KMS-11 (cell line): ENCODE results near the gene LDAH.

ENCODE experiments used
- H2AFZ ChIP-seq: fragments of 200-600 bp; sonication (generic); 2 replicates; pipeline ENCODE4 v1.6.1; 2016; ENCODE audit warnings: antibody characterized with exemption, mixed run types, low read depth
- H3K27ac ChIP-seq: fragments of 200-600 bp; sonication (generic); 2 replicates; pipeline ENCODE4 v1.6.1; 2016; ENCODE audit warnings: mild to moderate bottlenecking, mixed run types
- H3K27me3 ChIP-seq: fragments of 200-600 bp; sonication (generic); 2 replicates; pipeline ENCODE4 v1.6.1; 2017; ENCODE audit warnings: mild to moderate bottlenecking, low read depth, mixed run types, moderate library complexity; ENCODE audit not compliant: insufficient read depth
- H3K36me3 ChIP-seq: fragments of 200-600 bp; sonication (generic); 2 replicates; pipeline ENCODE4 v1.6.1; 2017; ENCODE audit warnings: mild to moderate bottlenecking, mixed run types; ENCODE audit not compliant: insufficient read depth
- H3K4me1 ChIP-seq: fragments of 200-600 bp; sonication (generic); 2 replicates; pipeline ENCODE4 v1.6.1; 2016; ENCODE audit warnings: mild to moderate bottlenecking, low read depth, mixed run types; ENCODE audit not compliant: poor library complexity, severe bottlenecking
- H3K4me2 ChIP-seq: fragments of 200-600 bp; sonication (generic); 2 replicates; pipeline ENCODE4 v1.7.0; 2016; ENCODE audit warnings: mild to moderate bottlenecking, mixed run types
- H3K4me3 ChIP-seq: fragments of 200-600 bp; sonication (generic); IDR thresholded peaks from 2 replicates; pipeline ENCODE4 v1.6.1; 2017; ENCODE audit warnings: low read depth, low read length, mixed read lengths; ENCODE audit not compliant: insufficient read depth
- H3K79me2 ChIP-seq: fragments of 200-600 bp; sonication (generic); 2 replicates; pipeline ENCODE4 v1.6.1; 2016; ENCODE audit warnings: low read depth, mixed run types; ENCODE audit not compliant: insufficient read depth
- H3K9ac ChIP-seq: fragments of 200-600 bp; sonication (generic); 2 replicates; pipeline ENCODE4 v1.6.1; 2016; ENCODE audit warnings: mild to moderate bottlenecking, mixed run types
- H4K20me1 ChIP-seq: fragments of 200-600 bp; sonication (generic); 2 replicates; pipeline ENCODE4 v1.6.1; 2016; ENCODE audit warnings: mild to moderate bottlenecking, mixed run types; ENCODE audit not compliant: insufficient read depth
- TF ChIP-seq, protein P1 (sequence below): fragments of 200-600 bp; sonication (generic); conservative IDR thresholded peaks from 2 replicates; pipeline ENCODE4 v1.6.1; 2017; ENCODE audit warnings: low read depth, mild to moderate bottlenecking, antibody characterized with exemption, low read length, moderate library complexity, mixed read lengths

The LDAH gene

DNA sequence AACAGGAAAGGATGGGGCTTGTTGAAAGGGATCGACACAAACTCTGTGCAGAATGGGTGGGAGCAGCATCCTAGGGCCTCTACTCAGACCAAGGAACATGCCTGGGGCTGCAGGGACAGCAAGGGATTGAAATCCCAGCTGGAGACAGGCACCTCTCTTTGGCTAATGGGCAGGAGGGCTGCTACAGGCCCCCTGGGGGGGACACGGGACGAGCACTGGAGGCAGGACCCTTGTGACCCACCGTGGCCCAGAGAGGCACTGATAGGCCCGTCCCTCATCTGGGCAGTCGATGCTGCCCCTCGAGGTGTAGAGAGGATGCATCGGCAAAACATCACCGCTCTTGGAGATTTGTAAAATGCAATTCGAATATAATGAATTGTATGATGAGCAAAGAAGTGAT is 177.1 kb downstream of the LDAH start:
- no peak overlapping the region for H3K4me2 ChIP-seq
- H2AFZ ChIP-seq = no peak overlapping the region
- H3K27me3 ChIP-seq = no peaks in the 10 kb centered on the region
- no peaks in the 10 kb centered on the region for H3K36me3 ChIP-seq
- H4K20me1 ChIP-seq = no peaks in the 10 kb centered on the region
- H3K9ac ChIP-seq = no peak overlapping the region
- H3K4me3 ChIP-seq = no peak overlapping the region
- H3K27ac ChIP-seq = no peak overlapping the region
- TF ChIP-seq, protein P1, sequence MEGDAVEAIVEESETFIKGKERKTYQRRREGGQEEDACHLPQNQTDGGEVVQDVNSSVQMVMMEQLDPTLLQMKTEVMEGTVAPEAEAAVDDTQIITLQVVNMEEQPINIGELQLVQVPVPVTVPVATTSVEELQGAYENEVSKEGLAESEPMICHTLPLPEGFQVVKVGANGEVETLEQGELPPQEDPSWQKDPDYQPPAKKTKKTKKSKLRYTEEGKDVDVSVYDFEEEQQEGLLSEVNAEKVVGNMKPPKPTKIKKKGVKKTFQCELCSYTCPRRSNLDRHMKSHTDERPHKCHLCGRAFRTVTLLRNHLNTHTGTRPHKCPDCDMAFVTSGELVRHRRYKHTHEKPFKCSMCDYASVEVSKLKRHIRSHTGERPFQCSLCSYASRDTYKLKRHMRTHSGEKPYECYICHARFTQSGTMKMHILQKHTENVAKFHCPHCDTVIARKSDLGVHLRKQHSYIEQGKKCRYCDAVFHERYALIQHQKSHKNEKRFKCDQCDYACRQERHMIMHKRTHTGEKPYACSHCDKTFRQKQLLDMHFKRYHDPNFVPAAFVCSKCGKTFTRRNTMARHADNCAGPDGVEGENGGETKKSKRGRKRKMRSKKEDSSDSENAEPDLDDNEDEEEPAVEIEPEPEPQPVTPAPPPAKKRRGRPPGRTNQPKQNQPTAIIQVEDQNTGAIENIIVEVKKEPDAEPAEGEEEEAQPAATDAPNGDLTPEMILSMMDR = no peak
- H3K4me1 ChIP-seq = peaks cover 5% of the 10 kb centered on the region
- no peaks in the 10 kb centered on the region; the same call in 1 of the 2 replicates for H3K79me2 ChIP-seq

DNA sequence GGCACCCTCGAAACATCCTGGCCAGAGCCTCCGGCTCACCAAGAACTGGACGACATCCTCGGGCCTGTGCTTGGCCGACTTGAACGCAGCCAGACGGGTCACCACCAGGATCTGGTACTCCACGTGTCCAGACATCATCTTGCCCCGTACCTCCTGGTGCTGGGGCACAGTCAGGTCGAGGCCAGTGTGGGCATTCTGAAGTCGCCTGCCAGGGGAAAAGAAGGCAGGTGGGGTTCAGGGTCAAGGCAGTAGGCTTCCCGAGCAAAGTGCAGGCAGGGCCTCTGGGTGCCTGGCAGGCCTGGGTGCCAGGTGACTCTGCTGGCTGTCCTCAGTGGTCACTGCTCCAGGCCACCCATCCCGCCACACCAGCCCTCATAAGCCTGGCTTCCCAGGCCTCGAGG is 177.6 kb downstream of the LDAH start:
- Histone ChIP-seq H3K9ac (no peak overlapping the region), H3K4me3 (no peak overlapping the region), H3K36me3 (no peaks in the 10 kb centered on the region), H2AFZ (no peak overlapping the region), H3K27ac (no peak overlapping the region), H4K20me1 (no peaks in the 10 kb centered on the region), H3K4me2 (no peak overlapping the region), H3K27me3 (no peaks in the 10 kb centered on the region), H3K4me1 (peaks cover 5% of the 10 kb centered on the region), H3K79me2 (no peaks in the 10 kb centered on the region; the same call in 1 of the 2 replicates)
- TF ChIP-seq, protein P1 = no peak

DNA sequence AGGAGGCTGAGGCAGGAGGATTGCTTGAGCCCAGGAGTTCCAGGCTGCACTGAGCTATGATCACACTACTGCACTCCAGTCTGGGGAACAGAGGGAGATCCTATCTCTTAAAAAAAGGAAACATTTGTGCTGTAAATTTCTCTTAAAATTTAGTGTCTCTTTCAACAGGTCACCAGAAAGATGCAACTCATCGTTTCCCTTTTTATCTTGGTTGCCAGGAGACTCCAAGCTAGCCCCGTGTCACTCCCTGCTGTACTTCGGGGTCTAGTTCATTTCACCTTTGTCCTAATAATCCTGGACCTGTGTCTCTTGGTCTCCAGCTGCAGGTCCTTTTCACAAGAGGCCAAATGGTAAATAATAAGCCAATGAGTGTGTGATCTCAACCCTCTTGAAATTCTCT is 179.1 kb downstream of the LDAH start:
- no peaks in the 10 kb centered on the region for H4K20me1 ChIP-seq

DNA sequence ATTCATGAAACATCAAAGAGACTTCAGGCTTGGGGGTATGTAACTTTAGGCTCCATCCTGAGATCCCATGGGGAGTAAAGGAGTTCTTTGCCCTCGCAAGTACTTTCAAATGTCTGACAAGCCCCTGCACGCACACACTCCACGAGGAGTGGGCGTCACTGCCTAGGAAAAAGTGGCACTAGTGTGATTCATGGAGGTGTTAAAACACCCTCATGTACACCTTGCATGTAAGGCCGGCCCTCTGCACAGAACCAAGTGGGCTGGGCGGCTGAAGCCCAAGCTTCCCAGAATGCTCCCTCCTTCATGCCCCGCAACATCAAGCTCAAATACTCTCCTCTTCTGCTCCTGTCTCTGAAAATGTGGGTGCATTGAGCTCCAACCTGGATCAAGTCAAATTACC is 179.8 kb downstream of the LDAH start:
- Histone ChIP-seq H3K4me2 (no peak overlapping the region), H3K36me3 (no peaks in the 10 kb centered on the region), H3K4me3 (no peak overlapping the region), H4K20me1 (no peaks in the 10 kb centered on the region), H3K4me1 (no peaks in the 10 kb centered on the region), H3K27ac (no peak overlapping the region), H3K27me3 (no peaks in the 10 kb centered on the region), H3K9ac (no peak overlapping the region), H2AFZ (no peak overlapping the region), H3K79me2 (no peaks in the 10 kb centered on the region)
- TF ChIP-seq, protein P1 = no peak

More for the DNA sequence above, 179.1 kb downstream of the LDAH start:
- H3K79me2 ChIP-seq = no peaks in the 10 kb centered on the region
- no peaks in the 10 kb centered on the region for H3K4me1 ChIP-seq
- H3K9ac ChIP-seq = no peak overlapping the region
- H2AFZ ChIP-seq = no peak overlapping the region
- H3K27ac ChIP-seq = no peak overlapping the region
- TF ChIP-seq, protein P1 = no peak
- no peak overlapping the region for H3K4me2 ChIP-seq
- H3K27me3 ChIP-seq = no peaks in the 10 kb centered on the region
- no peak overlapping the region for H3K4me3 ChIP-seq
- H3K36me3 ChIP-seq = no peaks in the 10 kb centered on the region
